Pulmonary artery endothelial cell (primary cell): ENCODE results near the gene ULBP1. TPM values are rescaled to one million over a fixed set of nuclear protein-coding genes. Genes with fewer than 3 reads are reported as not detected.
"Not testable (repeated sequence)": the region's sequence is repeated elsewhere in the genome, so short reads cannot be mapped to it uniquely, and the experiment has no call there.

Experiments
- DNase-seq: peaks from one replicate; pipeline ENCODE4 v3.0.0-alpha.2; 2011; ENCODE audit warnings: low read depth, low spot score
- total RNA-seq: library from RNA; depleted of rRNA; stranded (reverse); fragments of >200 nt; gene quantifications from 2 replicates; pipeline ENCODE4 v1.2.3, GENCODE V29; 2014

ULBP1 gene
- total RNA-seq, 1 donor from 2014 or later: 0.20 TPM

DNA sequence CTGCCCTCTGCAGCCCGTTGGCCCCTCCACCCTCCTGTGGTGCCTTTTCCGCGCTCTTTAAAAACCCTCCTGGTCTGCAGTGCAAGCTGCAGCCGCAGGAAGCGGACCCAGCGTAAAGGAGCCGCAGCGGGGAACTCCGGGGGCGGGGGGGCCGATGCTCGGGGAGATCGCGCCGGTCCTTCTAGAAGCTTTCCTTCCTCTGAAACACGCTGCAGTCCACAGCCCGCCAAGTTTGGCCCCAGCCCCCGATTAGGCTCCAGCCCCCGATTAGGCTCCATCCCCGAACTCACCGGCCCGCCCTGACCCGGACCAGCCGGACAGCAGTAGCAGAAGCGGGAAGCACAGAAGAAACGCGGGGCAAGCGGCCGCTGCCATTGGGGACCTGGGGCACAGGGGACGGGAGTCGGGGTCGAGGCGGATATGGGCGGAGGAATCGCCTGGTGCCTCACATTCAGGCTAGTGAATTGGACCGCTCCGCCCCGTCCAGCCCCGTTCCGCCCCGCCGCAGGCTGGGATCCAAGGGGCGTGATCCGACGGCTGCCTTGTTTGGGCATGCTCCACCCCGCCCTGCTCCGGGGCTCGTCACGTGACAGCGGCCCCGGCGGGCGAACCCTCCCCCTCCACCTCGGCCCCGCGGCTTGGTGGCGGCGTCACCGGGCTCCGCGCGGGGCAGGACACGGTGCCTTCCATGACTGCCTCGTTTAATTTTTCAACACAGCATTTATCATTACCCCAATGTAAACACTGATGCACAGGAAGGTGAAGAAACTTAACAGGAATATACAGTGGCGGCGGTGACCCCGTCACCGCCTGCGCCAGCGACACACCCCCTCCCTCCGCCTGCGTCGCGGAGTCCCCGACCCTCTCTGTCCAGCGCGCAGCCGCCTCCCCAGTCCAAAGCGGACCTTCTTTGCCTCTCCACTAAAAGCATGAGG, 41.3 kb downstream of the ULBP1 start:
- peak; percentile 41 for DNase-seq

DNA sequence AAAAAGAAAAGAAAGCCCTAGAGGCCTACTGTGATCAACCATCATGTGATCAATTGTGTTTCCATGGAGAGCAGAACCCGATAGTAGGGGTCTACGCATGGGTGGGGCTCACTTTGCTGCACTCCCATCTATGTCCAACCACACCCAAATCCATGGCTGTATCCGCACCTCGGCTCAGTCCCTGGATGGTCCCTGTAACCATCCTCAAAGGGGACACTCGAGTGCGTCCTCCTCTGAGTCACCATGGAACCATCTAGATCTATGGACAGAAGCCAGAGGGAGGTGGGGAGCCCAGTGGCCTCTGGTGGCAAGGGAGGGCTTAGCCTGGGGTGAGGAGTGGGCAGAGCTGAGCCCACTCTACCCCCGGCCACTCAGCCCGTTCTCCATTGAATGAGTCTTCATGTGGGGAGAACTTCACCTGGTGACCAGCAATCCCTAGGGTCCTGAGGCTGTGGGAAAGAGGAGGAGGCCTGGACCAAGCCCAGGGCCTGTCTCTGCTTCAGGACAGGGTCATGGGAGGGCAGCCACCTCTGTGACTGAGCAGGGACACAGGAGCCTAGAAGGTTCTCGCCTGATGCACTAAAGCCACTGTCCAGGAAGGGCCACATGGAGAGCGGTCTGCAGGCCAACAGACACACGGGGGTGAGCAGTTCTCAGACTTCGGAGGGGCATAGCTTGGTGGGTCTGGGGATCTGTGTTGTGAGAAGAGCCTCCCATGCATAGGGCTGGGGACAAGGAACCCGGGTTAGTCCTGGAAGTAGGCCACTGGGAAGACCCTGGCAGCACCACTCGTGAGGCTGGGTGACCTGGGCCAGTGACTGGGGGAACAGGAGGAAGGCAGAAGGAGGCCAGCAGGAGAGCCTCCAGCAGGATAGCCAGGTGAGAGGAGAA, 42.3 kb downstream of the ULBP1 start:
- no peak for DNase-seq

DNA sequence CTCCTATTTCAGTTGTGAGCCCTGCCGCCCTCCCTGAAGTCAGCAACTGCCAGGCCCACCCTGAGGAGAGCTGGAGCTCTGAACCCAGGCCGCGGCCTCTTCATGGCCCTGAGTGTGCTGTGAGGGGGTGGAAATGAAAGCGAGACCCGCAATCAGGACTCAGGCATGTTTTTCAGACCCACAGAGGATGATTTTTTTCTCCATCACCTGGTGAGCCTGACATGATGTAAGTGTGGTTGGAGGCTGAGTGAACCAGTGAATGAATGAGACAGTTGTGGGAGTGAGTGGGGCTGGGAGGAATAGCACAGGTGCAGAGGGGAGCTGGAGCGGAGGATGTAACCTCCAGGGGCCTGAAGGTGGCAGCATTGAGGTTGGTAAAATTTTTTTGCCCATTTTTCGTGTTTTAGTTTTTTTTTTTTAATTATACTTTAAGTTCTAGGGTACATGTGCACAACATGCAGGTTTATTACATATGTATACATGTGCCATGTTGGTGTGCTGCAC, 43.3 kb downstream of the ULBP1 start:
- no peak for DNase-seq

DNA sequence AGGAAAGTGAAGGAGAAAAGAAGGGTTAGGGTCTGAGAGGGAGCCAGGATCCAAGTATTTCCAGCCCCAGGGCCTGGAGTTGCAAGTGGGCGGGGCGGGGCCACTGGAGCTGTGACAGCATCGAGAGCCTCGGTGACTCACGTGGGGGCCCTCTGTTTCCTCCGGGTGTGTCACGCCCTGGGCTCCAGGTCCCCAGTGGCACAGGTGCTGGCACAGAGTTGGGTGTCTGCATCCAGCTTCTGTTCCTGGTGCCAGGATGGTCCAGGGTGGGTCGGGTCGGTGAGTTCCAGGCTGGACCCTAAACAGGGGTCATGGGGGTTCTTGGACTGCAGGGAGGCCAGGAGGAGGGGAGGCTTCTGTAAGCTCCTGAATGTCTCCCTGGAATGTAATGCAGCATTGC, 44.8 kb downstream of the ULBP1 start:
- no peak for DNase-seq

DNA sequence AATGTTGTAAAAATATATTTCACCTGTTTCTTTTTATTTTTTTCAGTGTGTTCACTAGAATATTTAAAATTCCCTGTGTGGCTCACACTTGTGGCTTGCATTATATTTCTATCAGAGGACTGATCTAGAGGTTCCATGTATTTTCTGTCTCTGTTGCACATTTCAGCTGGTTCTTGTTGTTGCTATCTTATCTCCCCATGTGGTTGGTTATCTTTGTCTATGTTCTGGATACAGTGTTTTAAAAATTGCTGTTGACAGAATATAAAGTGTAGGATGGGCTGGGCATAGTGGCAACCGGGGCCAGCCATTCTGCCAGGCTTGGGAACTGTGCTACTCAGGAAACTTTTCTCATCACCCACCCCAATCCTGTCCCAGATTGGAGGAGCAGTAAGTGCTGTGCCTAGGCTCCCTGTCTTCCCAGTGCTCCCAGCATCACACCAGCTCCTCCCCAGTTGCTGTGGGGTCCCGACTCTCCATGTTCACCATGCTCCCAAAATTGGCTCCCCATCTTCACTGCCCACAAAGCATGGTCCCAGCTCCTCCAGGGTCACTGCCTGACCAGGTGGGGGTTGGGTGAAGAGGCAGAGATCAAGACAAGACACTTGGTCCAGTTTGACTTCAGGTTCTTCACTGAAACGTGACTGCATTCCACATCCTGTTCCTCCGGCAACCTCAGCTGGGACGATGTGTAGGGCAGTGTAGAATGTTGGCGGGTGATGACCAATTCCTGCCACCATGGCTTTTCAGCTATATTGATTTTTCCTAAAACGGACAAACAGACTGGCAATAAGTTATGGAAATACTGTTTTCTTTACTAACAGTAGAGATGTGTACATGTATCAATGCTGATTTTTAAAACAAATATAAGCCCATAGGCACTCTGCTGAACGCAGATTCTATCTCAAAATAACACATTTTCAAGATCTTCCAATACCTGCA, 49.4 kb downstream of the ULBP1 start:
- not testable (repeated sequence) for DNase-seq

DNA sequence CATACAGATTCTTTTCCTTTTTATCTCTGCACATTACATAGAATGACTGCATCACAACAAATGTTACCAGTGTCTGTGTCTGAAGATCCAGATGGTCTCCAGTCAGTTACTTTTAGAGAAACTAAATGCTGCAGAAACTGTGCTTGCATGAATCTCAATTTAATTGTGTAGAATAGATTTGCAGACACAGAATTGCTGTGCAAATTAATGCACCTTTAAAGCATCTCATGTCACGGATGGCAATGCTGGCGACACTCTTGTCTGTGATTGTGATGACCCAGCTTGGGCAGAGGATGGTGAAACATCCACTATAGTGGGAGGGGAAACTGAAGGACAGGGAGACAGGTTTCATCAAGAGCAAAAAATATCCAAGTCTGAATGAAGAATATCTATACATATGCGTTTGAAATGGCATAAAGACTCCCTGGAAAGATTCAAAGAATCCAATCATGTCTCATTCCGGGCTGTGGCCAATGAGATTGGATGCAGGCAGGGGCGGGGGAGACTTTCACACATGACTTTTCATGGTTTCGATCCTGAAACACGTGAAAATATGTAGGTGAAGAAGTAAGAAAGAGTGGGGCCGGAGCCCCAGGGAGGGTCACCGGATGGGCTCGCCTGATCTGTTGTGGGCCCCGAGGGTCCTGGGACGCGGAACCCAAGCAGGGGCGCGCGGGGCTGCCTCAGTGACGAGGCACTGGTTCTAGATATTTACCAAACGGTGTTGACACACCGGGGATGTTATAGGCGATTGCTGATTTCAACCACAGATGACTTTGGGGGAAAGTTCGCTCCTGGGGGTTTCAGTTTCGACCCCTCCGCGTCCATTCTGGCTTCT, 50.3 kb downstream of the ULBP1 start:
- DNase-seq: not testable (repeated sequence)

DNA sequence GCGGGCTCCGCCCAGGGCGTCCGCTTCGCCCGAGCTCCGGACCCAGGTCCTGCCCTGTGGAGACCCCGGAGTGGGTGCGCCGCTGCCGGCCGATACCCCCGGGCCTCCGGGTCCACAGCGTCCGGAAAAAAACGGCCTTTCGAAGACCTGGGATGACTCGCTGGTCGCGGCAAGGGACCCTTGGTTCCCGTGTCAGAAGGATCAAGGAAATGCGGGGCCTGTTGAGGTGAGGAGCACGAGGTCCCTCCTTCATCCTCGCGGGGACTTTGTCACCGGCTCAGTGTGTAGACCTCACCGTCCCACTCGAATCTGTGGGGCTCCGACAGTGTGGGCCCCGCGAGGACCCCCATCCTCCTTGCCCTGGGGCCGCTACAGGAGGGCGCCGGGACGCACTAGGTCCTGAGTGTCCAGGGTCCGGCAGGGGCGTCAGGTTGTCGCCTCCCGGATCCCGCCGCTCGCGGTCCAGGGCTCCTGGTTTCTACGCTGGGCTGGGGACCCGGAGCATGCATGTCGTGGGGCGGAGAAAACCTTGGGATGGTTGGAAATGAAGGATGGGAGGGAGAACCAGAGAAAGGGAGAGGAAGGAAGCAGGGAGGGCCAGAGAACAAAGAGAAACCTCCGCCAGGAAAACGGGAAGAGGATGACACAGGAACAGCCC, 51.0 kb downstream of the ULBP1 start:
- not testable (repeated sequence) for DNase-seq

DNA sequence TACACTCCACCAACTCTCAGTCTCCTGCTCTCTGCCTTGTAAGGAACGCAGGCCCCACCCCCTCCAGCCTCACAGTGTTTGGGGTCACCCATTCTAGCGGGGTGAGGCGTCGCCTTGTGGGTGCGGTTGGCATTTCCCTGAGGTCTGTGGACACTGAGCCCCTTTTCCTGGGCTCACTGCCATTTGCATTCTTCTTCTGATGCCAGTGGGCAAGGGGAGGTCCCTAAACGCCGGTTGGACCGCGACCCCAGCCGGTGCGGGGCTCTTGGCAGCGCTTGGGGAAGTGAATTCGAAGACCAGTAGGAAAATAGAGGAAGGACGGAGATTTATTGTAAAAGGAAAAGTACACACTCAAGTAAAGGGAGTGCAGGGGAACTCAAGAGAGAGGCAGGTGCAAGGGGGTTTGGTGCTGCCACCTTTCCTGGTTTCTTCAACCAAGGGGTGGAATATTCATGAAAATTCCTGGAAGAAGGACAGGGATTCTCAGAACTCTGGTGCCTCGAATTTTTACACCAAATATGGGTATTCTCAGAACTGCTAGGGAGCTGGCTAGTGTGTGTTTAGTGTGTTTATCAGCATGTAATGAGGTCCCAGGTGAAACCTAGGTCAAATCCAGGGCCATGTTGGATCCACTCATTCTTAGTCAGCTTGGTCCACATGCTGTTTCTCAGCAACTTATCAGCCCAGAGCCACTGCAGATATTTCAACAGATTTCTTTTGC, 51.7 kb downstream of the ULBP1 start:
- DNase-seq: not testable (repeated sequence)

DNA sequence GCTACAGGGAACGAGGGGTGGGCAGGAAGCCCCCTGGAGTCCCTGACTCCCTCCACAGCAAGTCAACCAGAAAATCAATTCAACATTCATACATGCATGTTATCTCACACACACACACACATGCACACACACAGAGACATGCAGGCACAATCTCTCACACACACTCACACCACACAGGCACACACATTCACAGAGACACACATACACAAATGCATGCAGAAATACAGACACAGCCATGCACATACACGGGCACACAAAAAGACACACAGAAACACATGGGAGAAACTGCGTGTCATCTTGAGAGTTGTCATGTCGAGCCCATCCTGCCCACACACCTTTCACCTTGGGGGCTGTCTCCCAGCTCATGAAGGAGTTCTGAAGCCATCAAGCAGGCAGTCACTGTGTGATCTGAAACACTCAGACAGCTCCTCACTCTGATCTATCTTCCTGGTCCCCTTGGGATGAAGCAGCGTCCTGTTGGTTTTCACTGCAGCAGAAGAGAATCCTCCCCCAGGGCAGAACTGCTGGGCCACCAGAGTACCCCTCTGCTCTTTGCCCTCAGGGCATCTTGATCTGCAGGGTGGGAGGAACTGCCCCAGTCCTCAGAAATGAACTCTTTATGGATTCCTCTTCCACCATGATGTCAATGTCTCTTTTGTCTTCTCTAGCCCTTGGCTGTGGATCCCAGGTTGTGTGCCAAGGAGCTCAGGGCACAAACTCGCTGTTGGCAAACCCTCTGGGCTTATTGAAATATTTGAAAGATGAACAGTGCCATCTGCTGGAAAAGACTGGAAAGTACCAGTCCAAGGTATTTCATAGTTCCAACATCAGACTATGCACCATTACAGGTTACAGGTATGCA, 52.8 kb downstream of the ULBP1 start:
- peak; percentile 20 for DNase-seq

DNA sequence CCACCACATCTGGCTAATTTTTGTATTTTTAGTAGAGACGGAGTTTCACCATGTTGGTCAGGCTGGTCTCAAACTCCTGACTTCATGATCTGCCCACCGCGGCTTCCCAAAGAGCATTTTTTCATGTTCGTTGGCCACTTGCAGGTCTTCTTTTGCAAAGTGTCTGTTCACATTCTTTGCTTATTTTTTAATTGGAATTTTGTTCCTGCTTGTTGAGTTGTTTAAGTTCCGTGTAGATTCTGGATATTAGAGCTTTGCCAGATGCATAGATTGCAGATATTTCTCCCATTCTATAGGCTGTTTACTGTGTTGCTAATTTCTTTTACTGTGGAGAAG, 53.4 kb downstream of the ULBP1 start:
- DNase-seq: not testable (repeated sequence)

DNA sequence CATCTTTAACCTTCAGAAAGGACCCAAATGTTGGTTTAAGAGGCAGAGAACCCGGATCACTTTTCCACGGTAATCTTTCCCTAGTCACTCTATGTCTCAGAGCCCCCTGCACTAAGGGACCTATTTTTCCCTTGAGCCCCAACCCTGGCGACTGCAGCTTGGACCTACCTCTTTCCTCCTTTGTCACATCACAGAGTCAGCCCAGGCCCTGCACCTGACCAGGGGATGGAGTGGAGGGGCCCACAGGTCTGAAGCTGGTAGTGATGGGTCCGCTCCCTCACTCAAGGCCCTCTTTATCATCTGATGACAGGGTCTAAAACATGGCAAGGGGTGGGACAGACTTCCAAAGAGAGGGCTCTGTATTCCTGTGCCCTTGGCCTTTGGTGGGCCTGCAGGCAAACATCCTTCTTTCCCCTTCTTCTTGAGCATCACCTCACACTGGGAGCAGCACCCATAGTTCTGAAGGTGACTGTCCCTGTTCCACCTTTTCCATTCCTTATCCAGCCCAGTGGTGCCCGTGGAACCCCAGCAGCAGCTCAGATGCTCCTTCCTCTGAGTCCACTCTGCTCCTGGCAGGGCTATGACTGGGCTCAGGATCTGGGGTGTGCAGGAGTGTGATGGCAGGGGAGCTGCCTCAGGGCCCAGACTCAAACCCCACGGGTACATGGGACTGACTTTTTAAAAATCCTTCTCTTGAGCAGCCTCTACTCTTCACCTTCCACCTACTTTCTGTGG, 55.3 kb downstream of the ULBP1 start:
- DNase-seq: no peak

DNA sequence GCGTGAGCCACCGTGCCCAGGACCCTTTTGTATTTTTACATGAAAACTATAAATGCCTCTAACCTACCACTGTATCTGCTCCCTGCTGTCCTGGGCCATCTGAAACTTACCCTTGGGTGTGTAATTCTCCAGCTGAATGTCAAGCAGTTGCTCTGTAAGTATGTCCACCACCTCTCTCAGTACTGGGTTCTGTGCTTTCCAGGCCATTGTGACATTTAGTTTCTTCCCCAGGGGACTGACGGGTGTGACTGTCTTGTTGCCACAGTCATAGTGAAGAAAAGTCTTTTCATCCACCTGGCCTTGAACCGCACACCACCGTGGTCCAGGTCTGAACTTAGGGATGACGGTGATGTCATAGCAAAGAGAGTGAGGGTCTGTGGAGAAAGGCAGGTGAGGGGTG, 58.1 kb downstream of the ULBP1 start:
- not testable (repeated sequence) for DNase-seq

Other genes starting within 250 kb of the ULBP1 start
- gene LATS1, start 245.8 kb upstream of the ULBP1 start, total RNA-seq: 6.6 and 8.5 TPM in 2 replicates
- 33.2 and 47.3 TPM in 2 replicates for gene NUP43, start 217.4 kb upstream of the ULBP1 start, total RNA-seq
- 130 and 165 TPM in 2 replicates for gene PCMT1, start 214.2 kb upstream of the ULBP1 start, total RNA-seq
- 20.1 and 30.6 TPM in 2 replicates for gene LRP11, start 99.6 kb upstream of the ULBP1 start, total RNA-seq
- under 0.01 and 0.07 TPM in 2 replicates for gene RAET1E, start 65.8 kb upstream of the ULBP1 start, total RNA-seq
- gene RAET1G, start 40.8 kb upstream of the ULBP1 start, total RNA-seq: 0.13 and 0.67 TPM in 2 replicates
- gene ULBP2, start 21.9 kb upstream of the ULBP1 start, total RNA-seq: 5.8 and 10.8 TPM in 2 replicates
- not detected in 2 replicates for gene RAET1L, start 61.6 kb downstream of the ULBP1 start, total RNA-seq
- 10.5 and 12.4 TPM in 2 replicates for gene ULBP3, start 105.2 kb downstream of the ULBP1 start, total RNA-seq
- 0.04 TPM in 1 of 2 replicates, not detected in the other for gene PPP1R14C, start 179.1 kb downstream of the ULBP1 start, total RNA-seq